Measurements from ENCODE around the gene MTRR.

Gene MTRR

GRCh38 chr5:7868773-7869473, at the start of gene MTRR, which contains the start of gene FASTKD3:
MTRR (plus strand) TSS chr5:7869148; CDS start chr5:7870795, 1,647 bp downstream.
FASTKD3 (minus strand) TSS chr5:7869031; CDS start chr5:7868083, 948 bp downstream.
- peak; percentile 63 to 81 (median 74) for DNase-seq

GRCh38 chr5:7822449-7822848, 46.5 kb upstream of the MTRR start:
- DNase-seq = no peak

DNA sequence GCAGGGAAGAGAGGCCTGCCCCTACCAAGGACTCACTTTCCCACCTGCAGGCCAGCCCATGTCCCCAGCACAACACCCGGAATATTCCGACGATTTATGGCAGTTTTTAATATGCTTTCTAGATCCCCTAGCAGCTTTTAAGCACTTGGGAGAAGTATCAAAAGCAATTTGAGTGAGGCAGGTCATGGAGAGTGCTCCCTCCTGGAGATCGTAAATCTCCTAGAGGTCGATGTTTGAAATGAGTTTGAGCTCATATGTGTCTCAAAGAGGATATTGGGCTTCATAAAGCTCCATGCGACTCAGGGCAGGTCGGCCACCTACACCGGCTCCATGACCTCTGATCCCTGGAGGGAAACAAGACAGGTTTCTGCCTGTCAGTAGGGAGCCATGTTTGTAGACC, 45.4 kb upstream of the MTRR start:
- no peak for DNase-seq

GRCh38 chr5:7824995-7825394, 44.0 kb upstream of the MTRR start:
- no peak for DNase-seq

DNA sequence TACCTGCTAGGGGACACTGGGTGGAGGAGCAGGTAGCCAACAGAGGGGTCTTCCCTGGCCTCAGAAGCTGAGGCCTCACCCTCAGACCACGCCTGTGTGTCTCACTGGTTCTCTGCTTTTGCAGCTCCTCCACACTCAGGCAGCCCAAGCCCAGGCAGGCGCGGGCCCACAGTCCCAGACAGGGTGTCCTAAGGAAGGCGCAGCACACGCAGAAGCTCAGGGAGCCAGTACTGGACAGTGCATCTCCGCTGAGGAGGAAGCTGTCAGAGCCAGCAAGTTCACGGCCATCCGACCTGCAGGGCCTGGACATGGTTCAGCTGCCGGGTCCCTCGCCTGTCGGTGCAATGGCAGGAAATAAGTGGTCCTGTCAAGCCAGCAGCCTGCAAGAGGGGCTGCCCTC, 43.3 kb upstream of the MTRR start:
- DNase-seq = no peak

GRCh38 chr5:7827610-7828009, 41.3 kb upstream of the MTRR start:
- DNase-seq = no peak

GRCh38 chr5:7828269-7828668, 40.7 kb upstream of the MTRR start:
- no peak for DNase-seq

GRCh38 chr5:7834982-7835381, 34.0 kb upstream of the MTRR start:
- DNase-seq = no peak

DNA sequence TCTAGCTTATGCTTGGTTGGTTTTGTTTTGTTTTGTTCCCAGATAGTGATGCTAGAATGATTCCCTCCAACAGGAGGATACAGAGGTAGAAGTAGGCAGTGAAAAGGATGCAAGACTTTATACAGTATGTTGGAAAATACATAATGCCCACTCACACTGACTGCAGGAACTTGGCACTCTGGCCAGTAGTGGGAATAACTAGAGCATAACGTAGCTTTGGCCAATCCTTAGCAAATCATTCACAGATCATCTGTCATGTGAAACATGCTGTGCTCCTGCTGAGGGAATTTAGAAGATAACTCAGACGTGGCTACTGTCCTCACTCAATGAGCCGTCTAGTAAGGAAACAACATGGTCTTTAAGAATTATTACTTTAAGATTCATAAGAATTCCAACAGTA, 31.5 kb upstream of the MTRR start:
- no peak for DNase-seq

GRCh38 chr5:7842531-7842930, 26.4 kb upstream of the MTRR start:
- DNase-seq = no peak

DNA sequence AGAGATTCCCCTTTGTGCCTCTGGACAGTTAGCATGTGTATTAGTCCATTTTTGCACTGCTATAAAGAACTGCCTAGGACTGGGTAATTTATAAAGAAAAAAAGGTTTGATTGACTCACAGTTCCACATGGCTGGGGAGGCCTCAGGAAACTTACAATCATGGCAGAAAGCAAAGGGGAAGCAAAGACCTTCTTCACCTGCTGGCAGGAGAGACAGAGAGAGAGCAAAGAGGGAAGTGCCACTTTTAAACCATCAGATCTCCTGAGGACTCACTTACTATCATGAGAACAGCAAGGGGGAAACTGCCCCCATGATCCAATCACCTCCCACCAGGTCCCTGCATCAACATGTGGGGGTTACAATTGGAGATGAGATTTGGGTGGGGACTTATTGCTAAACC, 24.0 kb upstream of the MTRR start:
- DNase-seq = no peak

- no peak for DNase-seq
Observed at GRCh38 chr5:7845557-7845956, 23.4 kb upstream of the MTRR start.

- DNase-seq = no peak
Observed at GRCh38 chr5:7846327-7846726, 22.6 kb upstream of the MTRR start.

DNA sequence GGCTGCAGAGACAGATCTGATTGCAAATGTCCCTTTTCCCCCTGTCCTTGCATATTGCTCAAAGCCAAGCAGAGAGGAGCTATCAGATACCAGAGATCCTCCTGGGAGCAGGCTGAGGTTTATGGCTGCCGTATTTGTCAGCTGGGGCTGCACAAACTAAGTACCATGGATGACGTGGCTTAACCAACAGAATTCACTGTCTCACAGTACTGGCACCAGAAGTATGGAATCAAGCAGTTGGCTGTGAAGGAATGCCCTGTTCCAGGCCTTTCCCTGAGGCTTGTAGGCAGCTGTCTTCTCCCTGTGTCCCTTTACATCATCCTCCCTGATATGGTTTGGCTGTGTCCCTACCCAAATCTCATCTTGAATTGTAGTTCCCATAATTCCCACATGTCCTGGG, 20.7 kb upstream of the MTRR start:
- no peak for DNase-seq

DNA sequence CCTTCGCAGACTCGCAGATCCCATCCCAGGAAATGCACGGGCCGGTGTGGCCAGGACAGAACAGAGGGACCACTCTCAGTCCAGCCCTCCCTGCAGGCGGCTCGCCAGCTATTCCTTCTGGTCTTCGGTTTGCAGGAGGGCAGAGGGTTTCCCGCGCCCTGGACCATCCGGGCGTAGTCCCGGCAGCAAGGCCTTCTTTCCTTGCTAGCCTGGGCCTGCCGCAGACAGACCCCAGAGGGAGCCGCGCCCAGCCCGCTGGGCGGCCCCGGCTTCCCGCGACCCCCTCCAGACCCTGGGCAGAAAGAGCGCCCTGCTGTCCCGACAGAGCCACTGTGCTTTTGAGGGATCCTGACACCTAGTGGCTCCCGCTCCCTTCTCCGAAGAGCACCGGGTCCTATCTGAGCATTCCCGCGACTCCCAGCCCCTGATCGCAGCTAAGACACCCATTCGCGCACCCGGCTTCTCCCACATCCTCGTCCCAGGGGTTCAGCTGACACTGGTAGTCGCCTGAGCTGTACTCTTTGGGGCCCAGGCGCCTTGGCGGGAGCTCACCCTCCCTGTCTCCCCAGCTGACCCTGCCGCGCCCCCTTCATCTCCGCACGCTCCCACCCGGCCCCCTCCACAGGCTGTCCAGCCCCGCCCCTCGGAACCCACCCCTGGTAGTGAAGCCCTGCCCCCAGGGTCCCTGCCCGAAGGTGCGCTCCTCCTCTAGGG, 19.1 kb upstream of the MTRR start:
- no peak for DNase-seq

GRCh38 chr5:7850395-7851239, 18.3 kb upstream of the MTRR start, which contains the start of gene CFAP90:
CFAP90 (minus strand) TSS chr5:7851133; CDS start chr5:7851021, 112 bp downstream.
- peak in 2 of 4 experiments; percentile 14 to 36 for DNase-seq

- no peak for DNase-seq
Observed at GRCh38 chr5:7851240-7851592, 17.7 kb upstream of the MTRR start.

DNA sequence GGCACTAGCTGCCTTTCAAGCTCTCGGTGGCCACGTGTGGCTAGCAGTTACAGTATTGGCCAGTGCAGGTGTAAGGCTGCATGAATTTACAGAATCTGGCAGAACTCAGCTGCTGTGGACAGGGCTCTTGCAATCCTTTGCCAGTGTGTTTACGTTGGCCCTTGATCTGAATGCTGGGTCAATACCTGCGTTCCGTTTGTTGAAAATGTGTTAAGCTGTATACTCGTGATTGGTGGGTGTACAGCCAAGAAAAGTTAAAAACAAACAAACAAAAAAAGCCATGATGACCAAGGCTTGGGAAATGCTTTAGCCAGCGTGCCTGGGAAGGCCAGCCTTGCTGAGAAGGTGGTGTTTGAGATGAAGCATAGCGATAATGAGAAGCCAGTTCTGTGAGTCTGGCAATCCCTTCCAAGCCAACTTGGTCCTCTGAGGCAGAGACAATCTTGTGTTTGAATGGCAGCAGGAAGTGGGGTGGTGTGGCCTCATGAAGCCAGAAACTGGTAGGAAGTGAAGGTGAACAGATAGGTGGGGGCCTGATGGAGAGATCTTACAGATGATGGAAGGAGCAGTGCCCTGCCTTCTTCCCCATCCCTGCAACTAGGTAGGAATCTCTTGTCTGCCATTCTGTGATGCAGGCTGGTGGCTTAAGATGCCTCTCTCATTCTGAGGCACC, 17.2 kb upstream of the MTRR start:
- DNase-seq = no peak

- DNase-seq = no peak
Observed at GRCh38 chr5:7852542-7852941, 16.4 kb upstream of the MTRR start.

GRCh38 chr5:7852988-7853387, 16.0 kb upstream of the MTRR start:
- no peak for DNase-seq

DNA sequence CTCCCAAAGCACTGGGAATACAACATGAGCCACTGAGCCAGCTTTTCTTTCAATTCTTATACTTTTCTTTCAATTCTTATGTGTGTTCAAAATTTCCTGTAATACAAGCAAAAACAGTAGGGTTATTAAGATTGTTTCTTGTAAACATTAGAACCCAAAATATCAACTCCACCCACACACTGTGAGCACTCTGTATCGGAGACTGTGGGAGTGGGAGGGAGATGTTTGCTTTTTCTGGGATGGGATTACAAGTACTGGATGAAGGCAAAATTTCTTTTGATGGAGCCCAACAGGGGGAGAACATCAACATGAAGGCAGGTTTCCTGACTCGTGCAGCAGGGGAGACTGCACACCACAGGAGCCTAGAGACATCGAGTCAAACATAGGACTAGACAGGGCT, 13.3 kb upstream of the MTRR start:
- no peak for DNase-seq

GRCh38 chr5:7856855-7857254, 12.1 kb upstream of the MTRR start:
- no peak for DNase-seq

DNA sequence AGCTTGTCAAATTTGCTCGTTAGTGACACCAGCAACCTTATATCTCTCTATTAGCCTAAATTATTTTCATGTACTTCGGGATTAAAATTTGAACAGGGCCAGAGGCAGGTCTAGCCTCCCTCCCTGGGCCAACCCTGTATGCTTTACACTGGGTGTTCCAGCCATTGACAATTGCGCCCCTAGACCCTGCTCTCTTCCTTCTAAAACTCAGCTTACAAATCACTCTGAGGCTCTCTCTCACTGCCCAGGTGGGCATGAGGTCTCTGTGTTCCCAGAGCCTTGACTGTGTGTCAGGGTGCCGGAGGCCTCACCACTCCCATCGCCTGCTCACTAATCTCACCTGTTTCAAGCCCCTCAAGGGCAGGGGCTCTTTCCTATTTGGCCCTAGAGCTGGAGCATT, 11.6 kb upstream of the MTRR start:
- DNase-seq = no peak

All from activated naive CD4-positive, alpha-beta T cell (primary cell).